ENCODE data around the gene ANKRD22. TPM values are rescaled to one million over a fixed set of nuclear protein-coding genes. Genes with fewer than 3 reads are reported as not detected.

ANKRD22 gene
- polyA plus RNA-seq, 1 donor (not counting 4 experiments of a cell fraction or from before 2014, with no cell fraction given), result 4.4 TPM

DNA sequence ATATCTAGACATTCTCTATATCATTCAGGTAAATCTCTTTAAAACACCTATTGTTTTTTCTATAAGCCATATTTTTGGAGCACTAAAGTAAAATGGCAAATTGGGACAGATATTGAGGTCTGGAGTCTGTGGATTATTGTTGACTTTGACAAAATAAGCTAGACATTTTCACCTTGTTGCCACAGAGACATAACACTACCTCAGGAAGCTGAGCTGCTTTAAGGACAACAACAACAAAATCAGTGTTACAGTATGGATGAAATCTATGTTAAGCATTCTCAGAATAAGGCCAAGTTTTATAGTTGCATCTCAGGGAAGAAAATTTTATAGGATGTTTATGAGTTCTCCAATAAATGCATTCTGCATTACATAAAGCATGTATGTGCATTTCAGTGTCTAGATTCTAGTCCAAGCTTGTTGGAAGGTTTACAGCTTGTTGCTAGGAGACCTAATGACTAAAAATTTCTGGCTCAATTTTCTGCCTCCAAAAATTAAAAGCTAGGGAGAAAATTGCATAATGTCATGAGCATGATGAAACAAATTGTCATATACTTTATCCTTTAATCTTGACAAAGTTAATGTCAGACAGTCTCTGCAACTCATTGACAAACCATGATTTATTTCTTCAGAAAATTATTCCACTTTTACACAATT lies 30.8 kb downstream of the ANKRD22 start:
- Histone ChIP-seq H4K20me1 (ENCODE audit: control insufficient read depth, extremely low read depth, insufficient read depth, low read length) (no peaks in the 10 kb centered on the region), H3K9me3 (ENCODE audit: control insufficient read depth, low read depth, low read length) (no peaks in the 10 kb centered on the region), H3K9ac (ENCODE audit: control insufficient read depth, extremely low read depth, insufficient read depth, low read length) (no peak overlapping the region), H3K4me3 (ENCODE audit: control insufficient read depth in 2 of 3, extremely low read depth in 1 of 3, insufficient read depth in 2 of 3, low read depth in 1 of 3, low read length in 3 of 3) (no peak overlapping the region), H3K9me1 (ENCODE audit: control insufficient read depth, extremely low read depth, insufficient read depth, low read length) (no peaks in the 10 kb centered on the region), H2AFZ (ENCODE audit: control insufficient read depth, low read length) (no peak overlapping the region), H3K79me2 (ENCODE audit: control insufficient read depth, insufficient read depth, low read length) (no peaks in the 10 kb centered on the region), H3K27ac (ENCODE audit: control insufficient read depth, insufficient read depth, low read length) (peak overlapping the region; percentile 48), H3K4me1 (ENCODE audit: control insufficient read depth, extremely low read depth, insufficient read depth, low read length) (peaks cover 12% of the 10 kb centered on the region), H3K4me2 (ENCODE audit: control insufficient read depth, extremely low read depth, insufficient read depth, low read depth, low read length) (peak overlapping the region; percentile 56), H3K36me3 (ENCODE audit: control insufficient read depth in 2 of 2, extremely low read depth in 1 of 2, insufficient read depth in 2 of 2, low read length in 2 of 2) (no peaks in the 10 kb centered on the region), H3K27me3 (ENCODE audit: control insufficient read depth, extremely low read depth, insufficient read depth, low read length) (no peaks in the 10 kb centered on the region)
- dilution Hi-C loops (cut with MboI; ENCODE audit: extremely low pct_ligation_motif_present, low sequenced_read_pairs), result no loop called here
- TF ChIP-seq, protein P1, sequence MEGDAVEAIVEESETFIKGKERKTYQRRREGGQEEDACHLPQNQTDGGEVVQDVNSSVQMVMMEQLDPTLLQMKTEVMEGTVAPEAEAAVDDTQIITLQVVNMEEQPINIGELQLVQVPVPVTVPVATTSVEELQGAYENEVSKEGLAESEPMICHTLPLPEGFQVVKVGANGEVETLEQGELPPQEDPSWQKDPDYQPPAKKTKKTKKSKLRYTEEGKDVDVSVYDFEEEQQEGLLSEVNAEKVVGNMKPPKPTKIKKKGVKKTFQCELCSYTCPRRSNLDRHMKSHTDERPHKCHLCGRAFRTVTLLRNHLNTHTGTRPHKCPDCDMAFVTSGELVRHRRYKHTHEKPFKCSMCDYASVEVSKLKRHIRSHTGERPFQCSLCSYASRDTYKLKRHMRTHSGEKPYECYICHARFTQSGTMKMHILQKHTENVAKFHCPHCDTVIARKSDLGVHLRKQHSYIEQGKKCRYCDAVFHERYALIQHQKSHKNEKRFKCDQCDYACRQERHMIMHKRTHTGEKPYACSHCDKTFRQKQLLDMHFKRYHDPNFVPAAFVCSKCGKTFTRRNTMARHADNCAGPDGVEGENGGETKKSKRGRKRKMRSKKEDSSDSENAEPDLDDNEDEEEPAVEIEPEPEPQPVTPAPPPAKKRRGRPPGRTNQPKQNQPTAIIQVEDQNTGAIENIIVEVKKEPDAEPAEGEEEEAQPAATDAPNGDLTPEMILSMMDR (optimal IDR thresholded peaks at IDR 0.05 in 1 of 3, IDR thresholded peaks at IDR 0.05 in 1 of 3, conservative IDR thresholded peaks at IDR 0.05 in 1 of 3; ENCODE audit: extremely low read depth in 1 of 3, insufficient read depth in 2 of 3, low read length in 3 of 3), result no peak
- no peak for TF ChIP-seq EZH2 (IDR thresholded peaks at IDR 0.05; ENCODE audit: low read length)
- FAIRE-seq (peak; percentile 83), DNase-seq (ENCODE audit: low read depth, low spot score) (no peak)

- no peak for FAIRE-seq
- dilution Hi-C loops (cut with MboI; ENCODE audit: extremely low pct_ligation_motif_present, low sequenced_read_pairs), result no loop called here
Measured at GRCh38 chr10:88819290-88819689, 32.4 kb downstream of the ANKRD22 start.

More at GRCh38 chr10:88819290-88819689, 32.4 kb downstream of the ANKRD22 start:
- TF ChIP-seq, protein P1 (optimal IDR thresholded peaks at IDR 0.05 in 1 of 3, IDR thresholded peaks at IDR 0.05 in 1 of 3, conservative IDR thresholded peaks at IDR 0.05 in 1 of 3; ENCODE audit: extremely low read depth in 1 of 3, insufficient read depth in 2 of 3, low read length in 3 of 3), result no peak
- no peak for TF ChIP-seq EZH2 (IDR thresholded peaks at IDR 0.05; ENCODE audit: low read length)
- H2AFZ ChIP-seq (ENCODE audit: control insufficient read depth, low read length), result no peak overlapping the region
- no peak overlapping the region for H3K9ac ChIP-seq (ENCODE audit: control insufficient read depth, extremely low read depth, insufficient read depth, low read length)
- H3K36me3 ChIP-seq (ENCODE audit: control insufficient read depth in 2 of 2, extremely low read depth in 1 of 2, insufficient read depth in 2 of 2, low read length in 2 of 2), result no peaks in the 10 kb centered on the region
- no peak overlapping the region for H3K4me2 ChIP-seq (ENCODE audit: control insufficient read depth, extremely low read depth, insufficient read depth, low read depth, low read length)
- H3K9me1 ChIP-seq (ENCODE audit: control insufficient read depth, extremely low read depth, insufficient read depth, low read length), result no peaks in the 10 kb centered on the region
- H3K27me3 ChIP-seq (ENCODE audit: control insufficient read depth, extremely low read depth, insufficient read depth, low read length), result no peaks in the 10 kb centered on the region
- H3K4me3 ChIP-seq (ENCODE audit: control insufficient read depth in 2 of 3, extremely low read depth in 1 of 3, insufficient read depth in 2 of 3, low read depth in 1 of 3, low read length in 3 of 3), result no peak overlapping the region
- DNase-seq (ENCODE audit: low read depth, low spot score), result no peak
- H3K4me1 ChIP-seq (ENCODE audit: control insufficient read depth, extremely low read depth, insufficient read depth, low read length), result peaks cover 12% of the 10 kb centered on the region
- no peaks in the 10 kb centered on the region for H3K9me3 ChIP-seq (ENCODE audit: control insufficient read depth, low read depth, low read length)
- H4K20me1 ChIP-seq (ENCODE audit: control insufficient read depth, extremely low read depth, insufficient read depth, low read length), result no peaks in the 10 kb centered on the region
- no peak overlapping the region for H3K27ac ChIP-seq (ENCODE audit: control insufficient read depth, insufficient read depth, low read length)
- H3K79me2 ChIP-seq (ENCODE audit: control insufficient read depth, insufficient read depth, low read length), result no peaks in the 10 kb centered on the region

All from keratinocyte (primary cell).